Erythroblast (primary cell): Measurements from ENCODE around the gene EFCAB14.

Experiments
- GATA1 ChIP-seq: IDR thresholded peaks from 2 replicates; pipeline ENCODE4 v1.6.1; 2011; ENCODE audit warnings: low read depth, mild to moderate bottlenecking, control low read depth, low read length, moderate library complexity
- POLR2A ChIP-seq: IDR thresholded peaks from 2 replicates; pipeline ENCODE4 v1.6.1; 2011; ENCODE audit warnings: mild to moderate bottlenecking, low read length

- no peak for TF ChIP-seq POLR2A
- TF ChIP-seq GATA1 = no peak
These were observed 41.7 kb upstream of the EFCAB14 start for GRCh38 chr1:46760558-46761166.
